Endometrial microvascular endothelial cells (primary cell): Measurements from ENCODE around the gene EGFL7. TPM values are rescaled to one million over a fixed set of nuclear protein-coding genes. Genes with fewer than 3 reads are reported as not detected.

Experiments
- in situ Hi-C: cut with HindIII; loops from 2 replicates; pipeline ENCODE4 v1.10.0; 2017; ENCODE audit warnings: low sequenced_read_pairs, low pct_unique_long_range_greater_than_20kb; ENCODE audit errors: inconsistent ontology term
- total RNA-seq: library from RNA; depleted of rRNA; stranded (reverse); fragments of >200 nt; gene quantifications from one replicate; pipeline ENCODE4 v1.2.3, GENCODE V29; 2015; ENCODE audit errors: inconsistent ontology term

Gene EGFL7
- total RNA-seq, 1 donor from 2014 or later: 1,333 TPM

GRCh38 chr9:136640171-136641111 lies 22.3 kb upstream of the EGFL7 start:
- in situ Hi-C loops: no loop called here

- in situ Hi-C loops: no loop called here
Measured at GRCh38 chr9:136642439-136642921, 20.2 kb upstream of the EGFL7 start.

- in situ Hi-C loops: no loop called here
Measured at GRCh38 chr9:136643596-136644342, 18.9 kb upstream of the EGFL7 start.

- in situ Hi-C loops: no loop called here
Measured at GRCh38 chr9:136644343-136644592, 18.4 kb upstream of the EGFL7 start.

GRCh38 chr9:136644593-136645351 lies 17.9 kb upstream of the EGFL7 start:
- in situ Hi-C loops: no loop called here

- in situ Hi-C loops: no loop called here
Measured at GRCh38 chr9:136645352-136645902, 17.3 kb upstream of the EGFL7 start.

- in situ Hi-C loops: no loop called here
Measured at GRCh38 chr9:136645903-136646754, 16.6 kb upstream of the EGFL7 start.

- in situ Hi-C loops: no loop called here
Measured at GRCh38 chr9:136646827-136647711, 15.6 kb upstream of the EGFL7 start.

- in situ Hi-C loops: no loop called here
Measured at GRCh38 chr9:136648751-136649150, 14.0 kb upstream of the EGFL7 start.

GRCh38 chr9:136650021-136650420 lies 12.7 kb upstream of the EGFL7 start:
- in situ Hi-C loops: no loop called here

GRCh38 chr9:136650648-136651047 lies 12.1 kb upstream of the EGFL7 start:
- in situ Hi-C loops: no loop called here

GRCh38 chr9:136651860-136652259 lies 10.9 kb upstream of the EGFL7 start:
- in situ Hi-C loops: no loop called here

- in situ Hi-C loops: no loop called here
Measured at GRCh38 chr9:136653323-136654079, 9.2 kb upstream of the EGFL7 start.

GRCh38 chr9:136654820-136655535 lies 7.7 kb upstream of the EGFL7 start:
- in situ Hi-C loops: no loop called here

GRCh38 chr9:136655536-136656182 lies 7.1 kb upstream of the EGFL7 start:
- in situ Hi-C loops: no loop called here
